Nephron progenitor cell (in vitro differentiated cells): ENCODE results near the gene IL32.

Experiments used
- DNase-seq: peaks from one replicate; pipeline ENCODE4 v3.0.0; 2021
- H3K27ac Mint-ChIP-seq: 2 replicates; pipeline ENCODE4 v1.8.0; 2021; ENCODE audit warnings: mild to moderate bottlenecking, moderate library complexity, mixed read lengths
- H3K27me3 Mint-ChIP-seq: 2 replicates; pipeline ENCODE4 v1.8.0; 2021; ENCODE audit warnings: mild to moderate bottlenecking, low read depth, mixed read lengths; ENCODE audit not compliant: poor library complexity
- H3K36me3 Mint-ChIP-seq: 2 replicates; pipeline ENCODE4 v1.8.0; 2021; ENCODE audit warnings: low read depth, mixed read lengths
- H3K4me1 Mint-ChIP-seq: 2 replicates; pipeline ENCODE4 v1.8.0; 2021; ENCODE audit warnings: mixed read lengths
- H3K4me3 Mint-ChIP-seq: 2 replicates; pipeline ENCODE4 v1.8.0; 2021; ENCODE audit warnings: mild to moderate bottlenecking, moderate library complexity, mixed read lengths
- H3K9me3 Mint-ChIP-seq: 2 replicates; pipeline ENCODE4 v1.8.0; 2021; ENCODE audit warnings: mild to moderate bottlenecking, moderate library complexity, mixed read lengths
- TF ChIP-seq, protein P1 (sequence below): fragments of 200-600 bp; sonication (generic); IDR thresholded peaks from 2 replicates; pipeline ENCODE4 v1.5.0; 2021; ENCODE audit warnings: antibody characterized with exemption

IL32 gene

DNA sequence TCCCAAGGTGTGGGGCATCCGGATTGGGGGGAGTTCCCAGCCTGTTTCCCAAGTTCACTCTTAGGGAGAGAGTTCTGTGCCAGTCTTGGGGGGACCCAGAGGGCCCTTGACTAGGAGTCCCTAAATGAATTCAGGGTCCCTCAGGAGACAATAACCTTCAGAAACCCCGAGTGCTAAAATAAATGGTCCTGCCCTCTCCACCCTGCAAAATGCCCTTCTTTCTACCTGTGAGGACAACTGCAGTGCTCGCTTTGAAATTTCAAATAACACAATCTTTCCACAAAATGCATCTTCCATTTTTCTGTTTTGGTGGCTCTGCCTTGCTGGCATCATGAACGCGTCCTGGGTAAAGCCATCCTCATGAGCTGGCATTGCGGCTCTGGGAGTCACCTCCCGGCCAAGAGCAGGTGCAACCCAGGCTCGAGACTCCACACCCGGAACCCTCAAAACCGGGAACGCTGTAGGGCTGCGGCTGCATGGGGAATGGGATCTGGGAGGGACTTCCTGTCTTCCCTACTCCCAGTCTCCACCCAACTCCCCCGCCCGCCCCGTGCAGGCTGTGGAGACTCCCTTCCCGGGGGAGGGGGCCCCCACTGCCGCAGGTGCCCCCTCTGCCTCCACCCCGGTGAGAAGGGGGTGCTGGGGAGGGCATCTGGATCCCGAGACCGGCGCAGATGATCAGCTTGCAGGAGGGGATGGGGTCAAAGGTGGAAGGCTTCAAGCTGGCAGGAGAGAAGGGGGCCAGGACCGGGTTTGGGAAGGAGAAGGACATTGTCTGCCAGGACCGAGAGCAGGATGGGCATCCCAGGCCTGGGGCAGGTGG lies 46.8 kb downstream of the IL32 start, which contains the start of gene ZNF205:
TSS of gene ZNF205 (plus strand) at position 529 of the 823 bp plus-strand sequence. CDS start 845 bp downstream, outside the sequence.
- Mint-ChIP-seq H3K27me3 (peaks cover 3% of the 10 kb centered on the region), H3K4me3 (peak within 1 kb of the TSS; percentile 94), H3K4me1 (peaks cover 36% of the 10 kb centered on the region), H3K36me3 (peaks cover 21% of the 10 kb centered on the region), H3K9me3 (no peaks in the 10 kb centered on the region), H3K27ac (peak within 1 kb of the TSS; percentile 71)
- TF ChIP-seq, protein P1, sequence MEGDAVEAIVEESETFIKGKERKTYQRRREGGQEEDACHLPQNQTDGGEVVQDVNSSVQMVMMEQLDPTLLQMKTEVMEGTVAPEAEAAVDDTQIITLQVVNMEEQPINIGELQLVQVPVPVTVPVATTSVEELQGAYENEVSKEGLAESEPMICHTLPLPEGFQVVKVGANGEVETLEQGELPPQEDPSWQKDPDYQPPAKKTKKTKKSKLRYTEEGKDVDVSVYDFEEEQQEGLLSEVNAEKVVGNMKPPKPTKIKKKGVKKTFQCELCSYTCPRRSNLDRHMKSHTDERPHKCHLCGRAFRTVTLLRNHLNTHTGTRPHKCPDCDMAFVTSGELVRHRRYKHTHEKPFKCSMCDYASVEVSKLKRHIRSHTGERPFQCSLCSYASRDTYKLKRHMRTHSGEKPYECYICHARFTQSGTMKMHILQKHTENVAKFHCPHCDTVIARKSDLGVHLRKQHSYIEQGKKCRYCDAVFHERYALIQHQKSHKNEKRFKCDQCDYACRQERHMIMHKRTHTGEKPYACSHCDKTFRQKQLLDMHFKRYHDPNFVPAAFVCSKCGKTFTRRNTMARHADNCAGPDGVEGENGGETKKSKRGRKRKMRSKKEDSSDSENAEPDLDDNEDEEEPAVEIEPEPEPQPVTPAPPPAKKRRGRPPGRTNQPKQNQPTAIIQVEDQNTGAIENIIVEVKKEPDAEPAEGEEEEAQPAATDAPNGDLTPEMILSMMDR = no peak
- DNase-seq = peak; percentile 81

DNA sequence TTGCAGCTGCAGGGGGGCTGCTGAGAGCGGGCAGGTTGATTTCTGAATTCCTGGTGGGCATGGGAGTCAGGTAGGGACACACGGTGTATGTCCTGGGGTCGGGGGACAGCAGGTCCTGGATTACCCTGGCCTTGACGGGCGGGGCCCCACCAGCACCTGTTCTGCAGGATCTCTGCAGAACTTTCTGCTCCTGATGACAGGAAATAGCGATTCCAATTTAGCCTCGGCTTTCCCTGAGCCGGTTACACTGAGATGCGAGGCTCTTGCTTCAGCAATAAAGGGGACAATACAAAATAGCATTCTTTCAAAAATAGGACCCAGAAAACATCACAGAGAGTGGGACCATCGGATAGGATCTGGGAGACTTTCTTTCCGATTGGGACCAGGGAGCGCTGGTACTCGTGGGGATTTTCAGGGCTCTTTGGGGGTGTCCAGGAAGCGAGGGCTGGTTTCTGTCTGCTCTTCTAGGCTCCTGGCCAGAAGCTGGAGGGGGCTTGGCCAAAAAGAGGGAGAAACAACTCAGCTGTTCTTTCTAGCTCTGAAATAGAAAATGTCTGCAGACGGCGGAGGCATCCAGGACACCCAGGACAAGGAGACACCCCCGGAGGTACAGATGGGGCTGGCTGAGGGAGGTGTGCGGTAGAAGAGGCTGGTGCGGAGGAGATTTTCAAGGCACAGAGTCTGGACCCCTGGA lies 47.6 kb downstream of the IL32 start:
- Mint-ChIP-seq H3K27me3 (peaks cover 3% of the 10 kb centered on the region), H3K4me3 (peak overlapping the region; percentile 94), H3K4me1 (peaks cover 33% of the 10 kb centered on the region), H3K9me3 (no peaks in the 10 kb centered on the region), H3K27ac (peak overlapping the region; percentile 71), H3K36me3 (peaks cover 25% of the 10 kb centered on the region)
- no peak for DNase-seq
- TF ChIP-seq, protein P1 = no peak

- peak overlapping the region; percentile 94 for H3K4me3 Mint-ChIP-seq
- H3K27me3 Mint-ChIP-seq = peaks cover under 1% of the 10 kb centered on the region
- no peaks in the 10 kb centered on the region for H3K9me3 Mint-ChIP-seq
- H3K27ac Mint-ChIP-seq = no peak overlapping the region
- H3K36me3 Mint-ChIP-seq = peaks cover 30% of the 10 kb centered on the region
- no peak for DNase-seq
- H3K4me1 Mint-ChIP-seq = peaks cover 33% of the 10 kb centered on the region
- TF ChIP-seq, protein P1 = no peak
Measured at GRCh38 chr16:3113765-3114479, 48.5 kb downstream of the IL32 start.

DNA sequence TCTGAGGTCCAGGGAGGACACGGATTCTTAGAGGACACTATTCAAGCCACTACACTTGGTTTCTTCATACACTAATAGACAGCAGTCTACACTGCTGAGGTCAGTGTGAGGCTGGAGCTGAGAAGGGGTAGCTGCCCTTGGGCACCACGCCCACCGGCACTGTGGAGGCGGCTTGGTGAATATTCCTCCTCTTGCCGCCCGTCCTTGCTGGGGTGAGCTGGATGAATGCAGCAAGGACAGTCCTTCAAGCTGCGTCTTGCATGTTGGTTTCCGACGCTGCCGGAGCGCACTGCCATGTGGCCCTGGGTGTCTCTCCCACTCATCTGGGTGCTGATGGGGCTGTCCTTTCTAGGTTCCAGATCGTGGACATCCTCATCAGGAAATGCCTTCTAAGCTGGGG lies 49.6 kb downstream of the IL32 start:
- H3K27ac Mint-ChIP-seq = no peak overlapping the region
- H3K36me3 Mint-ChIP-seq = peaks cover 30% of the 10 kb centered on the region
- DNase-seq = no peak
- H3K27me3 Mint-ChIP-seq = no peaks in the 10 kb centered on the region
- H3K9me3 Mint-ChIP-seq = no peaks in the 10 kb centered on the region
- peak overlapping the region; percentile 94 for H3K4me3 Mint-ChIP-seq
- TF ChIP-seq, protein P1 = no peak
- H3K4me1 Mint-ChIP-seq = peaks cover 29% of the 10 kb centered on the region

- H3K4me1 Mint-ChIP-seq = peaks cover 29% of the 10 kb centered on the region
- H3K9me3 Mint-ChIP-seq = no peaks in the 10 kb centered on the region
- H3K36me3 Mint-ChIP-seq = peaks cover 30% of the 10 kb centered on the region
- H3K27me3 Mint-ChIP-seq = no peaks in the 10 kb centered on the region
- TF ChIP-seq, protein P1 = no peak
- no peak overlapping the region for H3K27ac Mint-ChIP-seq
- H3K4me3 Mint-ChIP-seq = no peak overlapping the region
- DNase-seq = no peak
Measured at GRCh38 chr16:3115561-3115960, 50.1 kb downstream of the IL32 start.
